GM23338 (cell line): Measurements from ENCODE around the gene CREB1. TPM values are rescaled to one million over a fixed set of nuclear protein-coding genes. Genes with fewer than 3 reads are reported as not detected.

Experiments used
- ATAC-seq: fragments of 200-7000 bp; cut with Tn5 transposase; 3 replicates; pipeline ENCODE4 v1.9.1; 2020
- DNase-seq: peaks from one replicate; pipeline ENCODE4 v3.0.0-alpha.2; 2015; ENCODE audit warnings: low spot score
- H2AFZ ChIP-seq: fragments of 200-600 bp; sonication (generic); 2 replicates; pipeline ENCODE4 v1.8.0; 2016; ENCODE audit warnings: antibody characterized with exemption, mild to moderate bottlenecking, moderate library complexity
- H3F3A ChIP-seq: fragments of 200-600 bp; sonication (generic); replicated peaks from 2 replicates; pipeline ENCODE4 v1.8.0; 2017; ENCODE audit warnings: antibody characterized with exemption, mixed run types, low read depth
- H3K27ac ChIP-seq: fragments of 200-600 bp; sonication (generic); 2 replicates; pipeline ENCODE4 v1.6.1; 2016; ENCODE audit warnings: low read depth
- H3K27me3 ChIP-seq: fragments of 200-600 bp; sonication (generic); 2 replicates; pipeline ENCODE4 v1.8.0; 2016; ENCODE audit warnings: mild to moderate bottlenecking, mixed run types, moderate library complexity; ENCODE audit not compliant: insufficient read depth
- H3K36me3 ChIP-seq: fragments of 200-600 bp; sonication (generic); 2 replicates; pipeline ENCODE4 v1.8.0; 2016; ENCODE audit warnings: mild to moderate bottlenecking; ENCODE audit not compliant: insufficient read depth
- H3K4me1 ChIP-seq: fragments of 200-600 bp; sonication (generic); 2 replicates; pipeline ENCODE4 v1.8.0; 2016; ENCODE audit warnings: mild to moderate bottlenecking, moderate library complexity; ENCODE audit not compliant: insufficient read depth
- H3K4me2 ChIP-seq: fragments of 200-600 bp; sonication (generic); 2 replicates; pipeline ENCODE4 v1.7.1; 2017; ENCODE audit warnings: mixed run types
- H3K4me3 ChIP-seq: fragments of 200-600 bp; sonication (generic); 2 replicates; pipeline ENCODE4 v1.6.1; 2016; ENCODE audit warnings: mixed run types
- H3K79me2 ChIP-seq: fragments of 200-600 bp; sonication (generic); replicated peaks from 2 replicates; pipeline ENCODE4 v1.8.0; 2017; ENCODE audit warnings: mild to moderate bottlenecking; ENCODE audit not compliant: insufficient read depth
- H3K9me2 ChIP-seq: fragments of 200-600 bp; sonication (generic); 2 replicates; pipeline ENCODE4 v1.8.0; 2017; ENCODE audit not compliant: insufficient read depth
- H4K20me1 ChIP-seq: fragments of 200-600 bp; sonication (generic); replicated peaks from 2 replicates; pipeline ENCODE4 v1.8.0; 2017; ENCODE audit warnings: mild to moderate bottlenecking; ENCODE audit not compliant: insufficient read depth
- H3K27ac Mint-ChIP-seq: 2 replicates; pipeline ENCODE4 v1.8.0; 2020; ENCODE audit warnings: inconsistent platforms, mild to moderate bottlenecking, moderate library complexity, mixed read lengths
- H3K27me3 Mint-ChIP-seq: 3 replicates; pipeline ENCODE4 v1.8.0; 2022; ENCODE audit warnings: low read depth, mild to moderate bottlenecking, moderate library complexity, mixed read lengths, inconsistent platforms; ENCODE audit not compliant: insufficient read depth, poor library complexity
- H3K36me3 Mint-ChIP-seq: 3 replicates; pipeline ENCODE4 v1.8.0; 2021; ENCODE audit warnings: low read depth, mild to moderate bottlenecking, inconsistent platforms, moderate library complexity, mixed read lengths
- H3K4me1 Mint-ChIP-seq: 3 replicates; pipeline ENCODE4 v1.8.0; 2020; ENCODE audit warnings: mild to moderate bottlenecking, inconsistent platforms, mixed read lengths
- H3K4me3 Mint-ChIP-seq: 3 replicates; pipeline ENCODE4 v1.8.0; 2021; ENCODE audit warnings: moderate library complexity, mild to moderate bottlenecking, inconsistent platforms, mixed read lengths
- H3K9me3 Mint-ChIP-seq: 3 replicates; pipeline ENCODE4 v1.8.0; 2020; ENCODE audit warnings: moderate library complexity, mild to moderate bottlenecking, inconsistent platforms, mixed read lengths
- CREB1 ChIP-seq: fragments of 250-450 bp; sonication (Bioruptor Pico); IDR thresholded peaks from 2 replicates; pipeline ENCODE4 v1.5.0; 2020; ENCODE audit warnings: low read depth, mild to moderate bottlenecking, moderate library complexity
- CTCF ChIP-seq, 2 experiments: fragments of 200-600 bp in 1 of 2; sonication (generic) in 1 of 2; conservative IDR thresholded peaks; 2 replicates each; pipeline versions ENCODE4 v1.5.1 to v1.6.1; 2016 to 2017; ENCODE audit warnings: antibody characterized with exemption in 2 of 2, low read depth in 2 of 2, mild to moderate bottlenecking in 2 of 2, moderate library complexity in 1 of 2
- EZH2 ChIP-seq: fragments of 200-600 bp; sonication (generic); IDR thresholded peaks from one replicate; pipeline ENCODE4 v1.8.0; 2017; ENCODE audit warnings: antibody characterized with exemption, mild to moderate bottlenecking, low read depth; ENCODE audit not compliant: unreplicated experiment
- EZH2phosphoT487 ChIP-seq: fragments of 200-600 bp; sonication (generic); IDR thresholded peaks from one replicate; pipeline ENCODE4 v1.8.1; 2018; ENCODE audit warnings: antibody characterized with exemption; ENCODE audit not compliant: unreplicated experiment
- JUNB ChIP-seq: IDR thresholded peaks from one replicate; pipeline ENCODE4 v1.6.1; 2016; ENCODE audit warnings: antibody characterized with exemption; ENCODE audit not compliant: unreplicated experiment
- NANOG ChIP-seq: IDR thresholded peaks from 2 replicates; pipeline ENCODE4 v1.6.1; 2016; ENCODE audit warnings: antibody characterized with exemption, borderline replicate concordance
- POLR2AphosphoS5 ChIP-seq: IDR thresholded peaks from 2 replicates; pipeline ENCODE4 v1.6.1; 2016; ENCODE audit warnings: antibody characterized with exemption, low read depth
- REST ChIP-seq: IDR thresholded peaks from one replicate; pipeline ENCODE4 v1.6.1; 2018; ENCODE audit warnings: antibody characterized with exemption; ENCODE audit not compliant: unreplicated experiment
- STAT1 ChIP-seq: IDR thresholded peaks from one replicate; pipeline ENCODE4 v1.6.1; 2016; ENCODE audit warnings: antibody characterized with exemption; ENCODE audit not compliant: unreplicated experiment
- ZNF114 ChIP-seq: fragments of 250-450 bp; sonication (Bioruptor Pico); IDR thresholded peaks from 2 replicates; pipeline ENCODE4 v1.5.0; 2020; ENCODE audit warnings: mild to moderate bottlenecking, moderate library complexity
- ZNF331 ChIP-seq: fragments of 250-450 bp; sonication (Bioruptor Pico); IDR thresholded peaks from 2 replicates; pipeline ENCODE4 v1.5.0; 2020; ENCODE audit warnings: low read depth, mild to moderate bottlenecking, moderate library complexity
- ZNF462 ChIP-seq: fragments of 250-450 bp; sonication (Bioruptor Pico); IDR thresholded peaks from 2 replicates; pipeline ENCODE4 v1.5.0; 2020; ENCODE audit warnings: mild to moderate bottlenecking, moderate library complexity
- polyA plus RNA-seq: library from polyadenylated mRNA; unstranded; fragments of >200 nt; fragmentation: Nextera tagmentation; extraction: Ambion mirVana; gene quantifications from 2 replicates; pipeline ENCODE4 v1.2.1, GENCODE V29; 2016
- total RNA-seq: library from RNA; depleted of rRNA; stranded (reverse); fragments of >200 nt; shearing (Covaris generic); gene quantifications from 2 replicates; pipeline ENCODE4 v1.2.3, GENCODE V29; 2014
- TF ChIP-seq, protein P1 (sequence below): IDR thresholded peaks from 2 replicates; pipeline ENCODE4 v1.6.1; 2016; ENCODE audit warnings: antibody characterized with exemption

CREB1 gene
- total and polyA plus RNA-seq, 2 experiments from 2014 or later: 40.3 to 104 TPM

GRCh38 chr2:207503234-207503633, 26.5 kb upstream of the CREB1 start:
- peaks cover 47% of the 10 kb centered on the region for H3K4me1 Mint-ChIP-seq
- peak overlapping the region; percentile 3; the same call in 1 of the 3 replicates for H3K4me3 Mint-ChIP-seq
- no peaks in the 10 kb centered on the region for H3K36me3 Mint-ChIP-seq
- H3K27me3 Mint-ChIP-seq: peaks cover 7% of the 10 kb centered on the region
- H3K9me3 Mint-ChIP-seq: no peaks in the 10 kb centered on the region
- no peaks in the 10 kb centered on the region for H4K20me1 ChIP-seq
- H2AFZ ChIP-seq: no peak overlapping the region
- H3K4me2 ChIP-seq: no peak overlapping the region
- DNase-seq (no peak), ATAC-seq (no peak)
- no peak overlapping the region for H3K27ac ChIP-seq
- H3K27me3 ChIP-seq: no peaks in the 10 kb centered on the region
- H3K36me3 ChIP-seq: no peaks in the 10 kb centered on the region
- peaks cover 35% of the 10 kb centered on the region for H3K4me1 ChIP-seq
- no peak overlapping the region for H3K4me3 ChIP-seq
- H3K27ac Mint-ChIP-seq: no peak overlapping the region
- H3F3A ChIP-seq: 0 out of 2 replicates have a peak, but pooled peaks cover 5% of the 10 kb centered on the region
- no peaks in the 10 kb centered on the region for H3K9me2 ChIP-seq
- TF ChIP-seq STAT1 (no peak), CREB1 (CRISPR knock-in tag) (no peak), ZNF114 (CRISPR knock-in tag) (no peak), JUNB (no peak), REST (no peak), EZH2 (no peak), NANOG (no peak), ZNF462 (no peak), EZH2phosphoT487 (no peak), ZNF331 (no peak), CTCF (conservative IDR thresholded peaks at IDR 0.05; ENCODE audit: low read depth in 2 of 2) (no peak), POLR2AphosphoS5 (no peak)
- TF ChIP-seq, protein P1, sequence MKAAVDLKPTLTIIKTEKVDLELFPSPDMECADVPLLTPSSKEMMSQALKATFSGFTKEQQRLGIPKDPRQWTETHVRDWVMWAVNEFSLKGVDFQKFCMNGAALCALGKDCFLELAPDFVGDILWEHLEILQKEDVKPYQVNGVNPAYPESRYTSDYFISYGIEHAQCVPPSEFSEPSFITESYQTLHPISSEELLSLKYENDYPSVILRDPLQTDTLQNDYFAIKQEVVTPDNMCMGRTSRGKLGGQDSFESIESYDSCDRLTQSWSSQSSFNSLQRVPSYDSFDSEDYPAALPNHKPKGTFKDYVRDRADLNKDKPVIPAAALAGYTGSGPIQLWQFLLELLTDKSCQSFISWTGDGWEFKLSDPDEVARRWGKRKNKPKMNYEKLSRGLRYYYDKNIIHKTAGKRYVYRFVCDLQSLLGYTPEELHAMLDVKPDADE: no peak
- no peaks in the 10 kb centered on the region for H3K79me2 ChIP-seq
